ENCODE data around the gene MARK2.

The MARK2 gene

GRCh38 chr11:63906087-63906486 lies 67.2 kb downstream of the MARK2 start:
- TF ChIP-seq USF1 (IDR thresholded peaks at IDR 0.05) (no peak), CEBPB (IDR thresholded peaks at IDR 0.05) (no peak), EP300 (IDR thresholded peaks at IDR 0.05; ENCODE audit: borderline replicate concordance) (no peak), NFIC (IDR thresholded peaks at IDR 0.05) (no peak), TCF12 (IDR thresholded peaks at IDR 0.05; ENCODE audit: low read depth) (no peak), YY1 (IDR thresholded peaks at IDR 0.05; ENCODE audit: low read depth) (no peak), TEAD4 (IDR thresholded peaks at IDR 0.05) (no peak), CREB1 (IDR thresholded peaks at IDR 0.05; ENCODE audit: low read depth) (no peak)

- no peak for TF ChIP-seq ZBTB7A (IDR thresholded peaks at IDR 0.05; ENCODE audit: low read depth)
- no peak for TF ChIP-seq CEBPB (IDR thresholded peaks at IDR 0.05)
- no peak for TF ChIP-seq REST (IDR thresholded peaks at IDR 0.05; ENCODE audit: low read depth)
- TF ChIP-seq TAF1 (IDR thresholded peaks at IDR 0.05; ENCODE audit: low read depth) = no peak
- no peak for TF ChIP-seq TCF12 (IDR thresholded peaks at IDR 0.05; ENCODE audit: low read depth)
- no peak for TF ChIP-seq CREB1 (IDR thresholded peaks at IDR 0.05; ENCODE audit: low read depth)
- no peak for TF ChIP-seq MAX (IDR thresholded peaks at IDR 0.05)
- no peak for TF ChIP-seq EGR1 (IDR thresholded peaks at IDR 0.05)
- TF ChIP-seq NFIC (IDR thresholded peaks at IDR 0.05) = no peak
- TF ChIP-seq YY1 (IDR thresholded peaks at IDR 0.05; ENCODE audit: low read depth) = no peak
- TF ChIP-seq TEAD4 (IDR thresholded peaks at IDR 0.05) = no peak
- TF ChIP-seq USF1 (IDR thresholded peaks at IDR 0.05) = no peak
- no peak for TF ChIP-seq RAD21 (IDR thresholded peaks at IDR 0.05; ENCODE audit: low read depth)
- no peak for TF ChIP-seq EP300 (IDR thresholded peaks at IDR 0.05; ENCODE audit: borderline replicate concordance)
- no peak for TF ChIP-seq FOXM1 (IDR thresholded peaks at IDR 0.05; ENCODE audit: borderline replicate concordance, low read depth)
These were observed 67.7 kb downstream of the MARK2 start for GRCh38 chr11:63906585-63906984.

- TF ChIP-seq TEAD4 (IDR thresholded peaks at IDR 0.05) = no peak
- TF ChIP-seq ZBTB7A (IDR thresholded peaks at IDR 0.05; ENCODE audit: low read depth) = no peak
- no peak for TF ChIP-seq CEBPB (IDR thresholded peaks at IDR 0.05)
- no peak for TF ChIP-seq EGR1 (IDR thresholded peaks at IDR 0.05)
- no peak for TF ChIP-seq USF1 (IDR thresholded peaks at IDR 0.05)
- no peak for TF ChIP-seq TCF12 (IDR thresholded peaks at IDR 0.05; ENCODE audit: low read depth)
- no peak for TF ChIP-seq EP300 (IDR thresholded peaks at IDR 0.05; ENCODE audit: borderline replicate concordance)
- TF ChIP-seq CREB1 (IDR thresholded peaks at IDR 0.05; ENCODE audit: low read depth) = no peak
- no peak for TF ChIP-seq TAF1 (IDR thresholded peaks at IDR 0.05; ENCODE audit: low read depth)
- no peak for TF ChIP-seq MAX (IDR thresholded peaks at IDR 0.05)
- no peak for TF ChIP-seq NFIC (IDR thresholded peaks at IDR 0.05)
- no peak for TF ChIP-seq RAD21 (IDR thresholded peaks at IDR 0.05; ENCODE audit: low read depth)
- no peak for TF ChIP-seq YY1 (IDR thresholded peaks at IDR 0.05; ENCODE audit: low read depth)
- no peak for TF ChIP-seq FOXM1 (IDR thresholded peaks at IDR 0.05; ENCODE audit: borderline replicate concordance, low read depth)
- TF ChIP-seq REST (IDR thresholded peaks at IDR 0.05; ENCODE audit: low read depth) = no peak
These were observed 68.2 kb downstream of the MARK2 start for GRCh38 chr11:63907063-63907462.

GRCh38 chr11:63907808-63908530 lies 69.1 kb downstream of the MARK2 start:
- TF ChIP-seq MAX (IDR thresholded peaks at IDR 0.05) (peak; percentile 61), USF1 (IDR thresholded peaks at IDR 0.05) (no peak)

All from Ishikawa (cell line).